ENCODE data around the gene USP31.

GRCh38 chr16:23071196-23072083 is 77.8 kb downstream of the USP31 start:
- TF ChIP-seq CTCF (IDR thresholded peaks at IDR 0.05; ENCODE audit: control extremely low read depth in 1 of 3, insufficient read depth in 1 of 3, low read depth in 1 of 3, low read length in 3 of 3) (no peak), RNF2 (IDR thresholded peaks at IDR 0.05; ENCODE audit: borderline replicate concordance, low read depth, low read length, missing control alignments, poor library complexity, severe bottlenecking) (no peak), TAF1 (IDR thresholded peaks at IDR 0.05; ENCODE audit: low read depth, low read length) (no peak), POLR2A (IDR thresholded peaks at IDR 0.05; ENCODE audit: control extremely low read depth in 1 of 2, low read depth in 2 of 2, low read length in 2 of 2) (no peak), SP1 (IDR thresholded peaks at IDR 0.05; ENCODE audit: low read depth, low read length) (no peak), CEBPB (IDR thresholded peaks at IDR 0.05; ENCODE audit: low read depth, low read length) (no peak), EP300 (IDR thresholded peaks at IDR 0.05; ENCODE audit: borderline replicate concordance in 1 of 2, low read depth in 2 of 2, low read length in 2 of 2) (no peak), RAD21 (IDR thresholded peaks at IDR 0.05 in 1 of 2, conservative IDR thresholded peaks at IDR 0.05 in 1 of 2; ENCODE audit: low read depth in 2 of 2, low read length in 2 of 2) (no peak), ASH2L (IDR thresholded peaks at IDR 0.05; ENCODE audit: low read length) (no peak), MAFK (IDR thresholded peaks at IDR 0.05; ENCODE audit: low read depth, low read length) (no peak), EZH2 (IDR thresholded peaks at IDR 0.05; ENCODE audit: low read depth, low read length, severe bottlenecking) (no peak), YY1 (IDR thresholded peaks at IDR 0.05; ENCODE audit: low read depth, low read length) (no peak), JUND (IDR thresholded peaks at IDR 0.05; ENCODE audit: low read length) (no peak), EGR1 (IDR thresholded peaks at IDR 0.05; ENCODE audit: borderline replicate concordance, low read depth, low read length) (no peak)
